HG03439 (cell line): ENCODE results near the gene ADAMTSL3.

Source experiments
- ATAC-seq: cut with Tn5 transposase; IDR thresholded peaks from one replicate; pipeline ENCODE4 v1.9.1; 2021; ENCODE audit warnings: mild to moderate bottlenecking, moderate library complexity; ENCODE audit not compliant: unreplicated experiment

Gene ADAMTSL3, protein sequence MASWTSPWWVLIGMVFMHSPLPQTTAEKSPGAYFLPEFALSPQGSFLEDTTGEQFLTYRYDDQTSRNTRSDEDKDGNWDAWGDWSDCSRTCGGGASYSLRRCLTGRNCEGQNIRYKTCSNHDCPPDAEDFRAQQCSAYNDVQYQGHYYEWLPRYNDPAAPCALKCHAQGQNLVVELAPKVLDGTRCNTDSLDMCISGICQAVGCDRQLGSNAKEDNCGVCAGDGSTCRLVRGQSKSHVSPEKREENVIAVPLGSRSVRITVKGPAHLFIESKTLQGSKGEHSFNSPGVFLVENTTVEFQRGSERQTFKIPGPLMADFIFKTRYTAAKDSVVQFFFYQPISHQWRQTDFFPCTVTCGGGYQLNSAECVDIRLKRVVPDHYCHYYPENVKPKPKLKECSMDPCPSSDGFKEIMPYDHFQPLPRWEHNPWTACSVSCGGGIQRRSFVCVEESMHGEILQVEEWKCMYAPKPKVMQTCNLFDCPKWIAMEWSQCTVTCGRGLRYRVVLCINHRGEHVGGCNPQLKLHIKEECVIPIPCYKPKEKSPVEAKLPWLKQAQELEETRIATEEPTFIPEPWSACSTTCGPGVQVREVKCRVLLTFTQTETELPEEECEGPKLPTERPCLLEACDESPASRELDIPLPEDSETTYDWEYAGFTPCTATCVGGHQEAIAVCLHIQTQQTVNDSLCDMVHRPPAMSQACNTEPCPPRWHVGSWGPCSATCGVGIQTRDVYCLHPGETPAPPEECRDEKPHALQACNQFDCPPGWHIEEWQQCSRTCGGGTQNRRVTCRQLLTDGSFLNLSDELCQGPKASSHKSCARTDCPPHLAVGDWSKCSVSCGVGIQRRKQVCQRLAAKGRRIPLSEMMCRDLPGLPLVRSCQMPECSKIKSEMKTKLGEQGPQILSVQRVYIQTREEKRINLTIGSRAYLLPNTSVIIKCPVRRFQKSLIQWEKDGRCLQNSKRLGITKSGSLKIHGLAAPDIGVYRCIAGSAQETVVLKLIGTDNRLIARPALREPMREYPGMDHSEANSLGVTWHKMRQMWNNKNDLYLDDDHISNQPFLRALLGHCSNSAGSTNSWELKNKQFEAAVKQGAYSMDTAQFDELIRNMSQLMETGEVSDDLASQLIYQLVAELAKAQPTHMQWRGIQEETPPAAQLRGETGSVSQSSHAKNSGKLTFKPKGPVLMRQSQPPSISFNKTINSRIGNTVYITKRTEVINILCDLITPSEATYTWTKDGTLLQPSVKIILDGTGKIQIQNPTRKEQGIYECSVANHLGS (N-terminal part only)

DNA sequence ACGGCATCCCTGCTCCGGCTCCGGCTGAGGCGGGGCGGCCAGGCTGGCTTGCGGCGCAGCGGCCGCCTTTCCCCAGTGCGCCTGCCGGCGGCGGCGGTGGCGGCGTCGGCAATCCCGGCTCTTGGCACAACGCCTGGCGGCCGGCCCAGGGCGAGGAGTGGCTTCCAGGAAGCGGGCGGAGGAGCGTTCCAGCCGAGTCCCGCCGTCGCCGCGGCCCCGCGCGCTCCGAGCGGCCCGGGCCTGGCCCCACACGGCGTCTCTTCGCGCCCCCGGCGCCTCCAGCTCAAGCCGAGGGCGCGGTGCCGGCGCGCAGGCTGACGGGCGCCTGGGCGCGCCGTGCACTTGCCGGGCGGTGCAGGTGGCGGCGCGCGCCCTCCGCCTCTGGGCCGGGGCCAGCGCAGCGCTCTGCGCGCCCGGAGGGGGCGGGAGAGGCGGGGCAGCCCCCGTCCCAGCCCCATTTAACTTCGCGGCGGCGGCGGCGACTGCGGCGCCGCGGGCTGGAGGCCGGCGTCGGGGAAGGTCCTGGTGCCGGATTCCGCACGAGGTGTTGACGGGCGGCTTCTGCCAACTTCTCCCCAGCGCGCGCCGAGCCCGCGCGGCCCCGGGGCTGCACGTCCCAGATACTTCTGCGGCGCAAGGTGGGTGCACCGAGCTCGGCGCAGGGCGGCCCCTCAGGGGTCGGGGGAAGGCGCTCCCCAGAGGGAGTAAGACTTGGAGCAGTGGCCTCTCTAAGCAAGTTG lies at the start of gene ADAMTSL3:
TSS of gene ADAMTSL3 (plus strand) at position 485 of the 740 bp plus-strand sequence. CDS start 1,639 bp downstream, outside the sequence.
- ATAC-seq: no peak

DNA sequence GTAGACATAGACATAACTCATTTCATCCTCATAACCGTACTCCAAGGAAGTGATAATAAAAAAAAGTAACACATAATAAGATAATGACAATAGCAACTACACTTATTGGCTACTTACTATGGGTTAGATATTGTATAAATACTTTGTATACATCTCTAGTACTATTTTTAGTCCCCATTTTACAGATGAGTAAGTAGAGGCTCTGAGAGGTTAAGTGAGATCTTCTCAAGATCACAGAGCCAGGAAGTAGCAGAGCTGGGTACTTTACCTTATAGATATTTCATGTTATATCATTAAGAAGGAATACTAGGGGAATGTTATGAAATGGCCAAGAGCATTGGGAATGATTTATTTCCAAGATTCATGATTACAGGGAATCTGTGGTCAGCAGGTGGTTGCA lies 49.4 kb upstream of the ADAMTSL3 start:
- ATAC-seq: no peak

DNA sequence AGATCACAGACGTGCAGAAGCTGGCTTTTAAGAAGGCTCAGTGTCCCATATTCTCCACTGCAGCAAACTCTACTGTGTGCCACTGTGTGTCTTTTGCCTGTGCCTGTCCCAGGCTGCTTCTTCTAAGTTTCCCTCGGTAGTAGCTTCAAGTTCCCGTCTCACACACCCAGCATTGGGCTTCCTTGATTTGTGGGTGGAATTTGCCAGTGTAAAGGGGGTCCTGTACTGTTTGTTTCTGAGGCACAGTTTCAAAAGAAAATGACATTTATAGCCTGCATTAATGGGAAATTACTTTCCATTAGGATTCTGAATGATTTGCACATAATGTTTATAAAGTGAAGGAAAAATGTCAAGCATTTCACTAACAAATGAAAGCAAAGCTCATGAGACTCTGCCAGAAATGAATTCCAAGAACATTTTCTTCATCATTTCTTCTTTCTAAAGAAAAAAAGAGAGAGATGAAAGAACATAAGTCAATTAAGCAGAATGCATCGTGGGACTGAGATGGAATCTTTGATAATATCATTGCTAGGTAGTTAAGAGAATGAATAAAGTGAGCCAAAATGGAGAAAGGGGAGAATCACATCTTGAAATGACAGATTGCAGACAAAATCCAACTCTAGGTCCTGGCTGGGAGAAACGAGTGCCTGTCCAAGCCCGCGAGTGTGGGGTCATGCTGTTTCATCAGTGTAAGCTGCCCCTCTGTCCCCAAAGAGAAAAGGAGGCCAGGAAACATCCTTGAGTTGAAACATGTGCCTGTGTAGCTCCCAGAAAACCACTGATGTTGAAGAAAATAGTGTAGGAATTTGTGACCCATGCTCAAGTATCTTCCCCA lies 48.6 kb upstream of the ADAMTSL3 start:
- no peak for ATAC-seq

DNA sequence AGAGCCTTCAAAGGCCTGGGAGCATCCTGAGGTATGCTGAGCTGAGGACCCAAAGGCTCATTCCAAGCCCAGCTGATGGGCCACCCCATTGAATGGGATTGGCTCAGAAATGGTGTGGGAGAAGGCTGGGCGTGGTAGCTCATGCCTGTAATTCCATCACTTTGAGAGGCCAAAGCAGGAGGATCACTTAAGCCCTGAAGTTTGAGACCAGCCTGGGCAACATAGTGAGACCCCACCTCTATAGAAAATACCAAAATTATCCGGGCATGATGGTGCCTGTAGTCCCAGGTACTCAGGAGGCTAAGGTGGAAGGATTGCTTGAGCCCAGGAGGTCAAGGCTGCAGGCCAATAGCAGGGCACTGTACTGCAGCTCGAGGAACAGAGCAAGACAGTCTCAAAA lies 43.8 kb upstream of the ADAMTSL3 start:
- ATAC-seq: no peak

DNA sequence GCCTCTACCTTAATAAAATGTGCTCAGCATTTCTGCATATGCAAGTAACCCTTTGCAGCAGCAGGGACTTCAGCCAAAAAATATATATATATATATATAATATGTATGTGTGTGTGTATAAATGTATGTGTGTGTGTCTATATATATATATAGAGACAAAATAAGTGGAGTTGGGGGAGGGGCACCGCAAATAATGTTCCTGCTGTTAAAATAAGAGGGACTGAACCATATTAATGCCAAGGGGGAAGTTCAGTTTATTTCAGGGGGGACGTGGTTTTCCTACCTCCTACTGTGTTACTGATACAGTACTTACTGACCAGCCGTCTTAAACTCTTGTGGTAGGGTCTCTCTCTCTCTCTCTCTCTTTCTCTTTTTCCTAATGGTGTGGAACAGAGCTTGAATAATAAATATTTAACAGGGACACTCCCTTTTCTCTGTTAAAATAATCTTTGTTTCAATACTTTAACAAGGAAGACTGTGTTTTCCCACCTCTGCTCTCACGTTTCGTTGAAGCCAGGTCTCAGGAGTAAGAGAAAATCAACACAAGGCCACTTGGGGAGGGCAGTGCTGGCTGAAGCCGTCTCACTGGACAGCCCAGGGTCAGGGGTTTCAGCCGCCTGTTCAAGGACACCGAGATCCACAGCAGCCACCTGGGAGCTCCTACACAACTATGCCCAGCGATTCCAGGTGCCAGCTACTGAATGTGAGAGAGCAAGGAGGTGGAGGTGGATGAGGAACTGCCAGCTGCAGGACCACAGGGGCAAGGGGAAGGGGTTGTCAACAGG lies 42.8 kb upstream of the ADAMTSL3 start:
- no peak for ATAC-seq

DNA sequence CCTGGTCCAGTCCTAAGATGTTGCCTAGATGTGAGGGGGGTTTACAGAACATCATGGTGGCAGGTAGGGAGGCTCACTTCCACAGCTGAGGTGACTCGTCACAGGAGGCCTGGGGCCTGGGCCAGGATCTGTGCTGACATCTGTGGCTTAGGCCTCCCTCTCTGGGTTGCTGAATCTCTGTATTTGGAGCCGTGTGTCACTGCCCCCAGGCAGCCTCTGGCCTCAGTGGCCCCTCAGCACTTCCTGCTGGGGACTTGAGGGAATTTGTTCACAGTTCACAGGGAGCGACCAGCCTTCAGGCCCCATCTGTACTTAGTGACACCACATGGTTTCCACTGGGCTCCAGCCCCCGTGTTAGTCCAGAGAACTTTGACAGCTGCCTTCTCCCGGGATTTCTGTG lies 41.7 kb upstream of the ADAMTSL3 start:
- no peak for ATAC-seq

DNA sequence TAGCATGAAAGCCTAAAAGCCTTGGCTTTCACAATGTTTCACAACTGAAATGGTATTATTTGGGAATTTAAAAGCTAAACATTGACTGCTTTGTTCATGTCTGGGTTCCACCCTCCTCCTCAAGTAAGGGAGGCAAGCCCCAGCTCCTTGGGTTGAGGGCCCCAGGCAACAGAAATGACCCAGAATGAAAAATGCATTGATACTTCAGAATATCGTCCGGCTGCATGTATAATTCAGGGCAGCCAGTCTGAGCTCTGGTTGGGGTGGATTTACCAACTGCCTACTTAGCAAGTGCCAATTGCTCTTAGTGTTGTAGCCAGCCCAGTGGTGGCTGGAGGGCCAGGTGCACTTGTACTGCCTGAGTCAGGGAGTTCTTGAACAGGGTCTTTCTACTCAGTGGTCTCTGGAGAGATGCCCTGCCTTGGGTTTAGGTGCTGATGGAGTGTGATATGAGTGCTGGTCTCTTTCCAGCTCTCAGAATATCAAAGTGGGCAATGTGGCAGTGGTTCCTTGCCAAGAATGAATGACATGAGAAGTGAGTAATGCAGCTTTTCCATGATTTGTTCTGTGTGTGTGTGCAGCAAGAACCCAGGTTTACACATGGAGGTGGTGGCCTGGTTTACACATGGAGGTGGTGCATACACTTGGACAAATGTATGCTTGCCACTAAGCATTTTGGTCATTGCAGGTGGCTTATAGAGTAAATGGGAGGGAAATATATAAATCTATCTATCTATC lies 40.9 kb upstream of the ADAMTSL3 start:
- no peak for ATAC-seq

DNA sequence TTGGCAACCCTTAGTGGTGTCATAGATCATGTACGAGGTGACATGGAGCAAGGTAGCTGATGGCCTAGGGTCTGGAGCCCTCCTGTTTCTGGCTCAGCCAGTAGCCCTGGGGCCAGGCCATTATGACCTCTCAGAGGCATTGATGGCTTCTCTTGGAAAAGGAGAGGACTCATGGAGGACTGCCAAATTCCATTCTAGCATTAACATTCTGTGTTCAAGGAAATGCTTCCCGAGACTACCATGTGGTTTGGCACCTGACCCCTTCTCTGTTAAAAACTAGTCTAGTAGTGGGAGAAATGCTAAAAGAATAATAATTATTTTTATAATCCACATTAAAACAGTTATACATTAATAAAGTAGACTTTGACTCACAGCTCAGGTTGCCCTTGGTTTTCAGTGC lies 40.2 kb upstream of the ADAMTSL3 start:
- no peak for ATAC-seq

DNA sequence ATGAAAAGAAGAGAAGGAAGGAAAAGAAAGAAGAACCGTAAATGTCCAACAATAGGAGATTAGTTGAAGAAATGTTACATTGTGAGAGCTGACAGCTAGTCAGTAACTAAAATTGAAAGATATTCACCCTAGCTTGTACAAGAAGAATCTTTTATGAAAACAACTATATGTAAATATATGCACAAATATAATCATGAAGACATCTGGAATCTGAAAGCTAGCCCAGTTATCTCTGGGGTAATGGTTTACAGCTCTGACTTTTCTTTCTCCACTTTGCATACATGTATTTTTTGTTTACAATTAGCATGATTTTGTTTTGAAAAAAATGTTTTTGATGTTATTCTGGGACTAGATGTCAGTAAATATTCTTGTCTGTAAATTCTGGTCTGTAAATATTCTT lies 37.1 kb upstream of the ADAMTSL3 start:
- ATAC-seq: no peak

DNA sequence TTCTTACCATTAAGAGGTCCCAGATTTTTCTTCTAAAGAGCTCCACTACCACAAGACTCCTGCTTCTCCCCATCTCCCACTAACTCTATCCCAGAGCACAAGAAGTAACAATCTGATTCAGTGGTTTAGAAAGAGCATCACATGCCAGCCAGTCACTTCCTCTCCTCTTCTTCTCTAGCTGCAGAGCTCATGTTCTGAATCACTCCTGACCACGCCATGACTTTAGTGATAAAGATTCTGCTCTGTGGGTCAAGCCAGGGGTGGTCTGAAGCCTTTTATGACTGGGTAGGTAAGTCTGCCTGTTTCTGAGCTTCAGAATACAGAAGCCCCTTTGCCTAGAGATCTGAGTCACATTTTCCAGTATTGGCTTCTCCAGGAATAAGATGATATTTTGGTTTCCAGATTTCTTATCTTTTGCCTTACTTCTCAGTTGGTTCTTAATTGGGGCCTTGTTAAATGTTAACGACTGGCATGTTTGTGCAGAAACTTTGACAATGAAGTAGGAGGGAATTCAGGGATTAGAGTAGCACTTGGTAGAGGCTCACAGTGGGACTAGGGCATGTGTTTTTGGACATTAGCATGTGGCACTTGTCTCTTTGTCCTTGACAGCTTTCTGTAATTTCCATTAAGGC lies 27.6 kb upstream of the ADAMTSL3 start:
- no peak for ATAC-seq

DNA sequence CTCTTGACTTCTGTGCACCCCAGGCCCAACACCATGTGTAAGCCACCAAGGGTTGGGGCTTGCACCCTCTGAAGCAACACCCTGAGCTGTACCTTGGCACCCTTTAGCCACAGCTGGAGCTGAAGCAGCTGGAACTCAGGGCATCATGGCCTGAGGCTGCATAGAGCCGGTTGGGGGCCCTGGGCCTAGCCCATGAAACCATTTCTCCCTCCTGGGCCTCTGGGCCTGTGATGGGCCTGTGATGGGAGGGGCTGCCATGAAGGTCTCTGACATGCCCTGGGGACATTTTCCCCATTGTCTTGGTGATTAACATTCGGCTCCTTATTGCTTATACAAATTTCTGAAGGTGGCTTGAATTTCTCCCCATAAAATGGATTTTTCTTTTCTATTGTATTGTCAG lies 22.4 kb upstream of the ADAMTSL3 start:
- no peak for ATAC-seq

DNA sequence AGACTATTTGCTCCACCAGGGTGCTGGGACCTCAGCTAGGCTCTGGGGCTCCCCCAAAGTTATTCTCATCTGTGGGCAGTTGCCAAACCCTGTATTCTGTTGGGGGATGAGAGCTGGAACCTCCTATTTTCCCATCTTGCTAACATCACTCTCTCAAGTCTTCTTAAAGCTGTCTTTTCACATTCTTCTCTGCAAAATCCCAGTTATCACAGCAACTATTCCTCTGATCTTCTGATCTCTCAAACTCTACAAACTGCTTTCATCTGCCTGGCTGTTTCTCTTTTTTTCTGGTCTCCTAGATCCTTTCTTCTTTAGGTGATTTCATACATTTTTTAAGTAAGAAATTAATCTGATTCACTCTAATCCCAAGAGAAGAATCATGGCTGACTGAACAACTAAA lies 10.7 kb upstream of the ADAMTSL3 start:
- no peak for ATAC-seq

DNA sequence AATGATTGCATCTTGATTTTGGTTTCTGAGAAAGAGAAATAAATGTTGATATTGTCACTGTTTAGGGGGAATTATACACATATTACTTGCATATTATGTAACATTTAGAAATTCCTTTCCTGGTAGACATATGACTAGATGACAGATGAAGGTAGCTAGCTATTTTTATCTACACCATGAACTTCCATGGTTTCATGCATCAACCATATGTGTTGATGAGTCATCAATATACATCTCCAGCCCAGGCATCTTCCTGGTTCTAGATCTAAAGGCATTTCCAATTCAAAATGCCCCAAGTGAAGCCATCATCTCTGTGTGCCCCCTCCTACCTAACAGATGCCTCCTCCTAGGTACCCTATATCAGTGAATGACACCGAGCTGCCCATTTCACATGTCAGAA lies 9.5 kb upstream of the ADAMTSL3 start:
- ATAC-seq: no peak

DNA sequence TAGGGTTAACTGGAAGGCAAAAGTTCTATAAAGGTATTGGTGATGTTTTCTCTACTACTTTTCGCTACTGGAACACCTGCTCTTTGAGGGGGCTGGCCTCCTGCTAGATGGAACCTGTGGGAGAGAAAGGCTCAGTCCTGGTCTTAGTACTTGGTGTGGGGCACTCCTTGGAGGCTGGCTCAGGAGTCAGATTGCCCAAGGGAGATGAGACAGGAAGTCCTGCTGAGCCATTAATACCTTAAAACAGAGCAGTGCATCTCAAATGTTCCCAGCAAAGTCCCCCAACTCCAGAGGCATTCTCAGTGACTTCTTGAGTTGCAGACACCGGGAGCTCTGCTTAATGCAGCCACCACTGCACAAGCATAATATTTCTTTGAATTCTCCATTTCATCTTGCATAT lies 3.1 kb upstream of the ADAMTSL3 start:
- ATAC-seq: no peak

DNA sequence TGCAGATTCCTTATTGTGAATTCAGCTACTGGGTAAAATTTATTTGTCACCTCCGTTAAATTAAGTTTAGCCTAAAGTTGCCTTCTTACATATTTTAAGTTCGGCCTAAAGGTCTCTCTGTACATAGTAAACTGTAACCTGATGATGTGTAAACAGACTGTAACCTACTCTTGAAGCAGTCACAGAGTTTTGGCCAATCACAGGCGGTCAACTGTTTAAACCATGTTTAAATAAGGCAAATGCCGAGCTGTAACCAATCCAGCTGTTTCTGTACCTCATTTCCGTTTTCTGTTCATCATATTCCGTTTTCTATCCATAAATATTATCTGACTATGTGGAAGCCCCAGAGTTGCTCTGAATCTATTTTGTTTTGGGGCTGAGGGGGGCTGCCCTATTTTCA lies 2.4 kb upstream of the ADAMTSL3 start:
- no peak for ATAC-seq

DNA sequence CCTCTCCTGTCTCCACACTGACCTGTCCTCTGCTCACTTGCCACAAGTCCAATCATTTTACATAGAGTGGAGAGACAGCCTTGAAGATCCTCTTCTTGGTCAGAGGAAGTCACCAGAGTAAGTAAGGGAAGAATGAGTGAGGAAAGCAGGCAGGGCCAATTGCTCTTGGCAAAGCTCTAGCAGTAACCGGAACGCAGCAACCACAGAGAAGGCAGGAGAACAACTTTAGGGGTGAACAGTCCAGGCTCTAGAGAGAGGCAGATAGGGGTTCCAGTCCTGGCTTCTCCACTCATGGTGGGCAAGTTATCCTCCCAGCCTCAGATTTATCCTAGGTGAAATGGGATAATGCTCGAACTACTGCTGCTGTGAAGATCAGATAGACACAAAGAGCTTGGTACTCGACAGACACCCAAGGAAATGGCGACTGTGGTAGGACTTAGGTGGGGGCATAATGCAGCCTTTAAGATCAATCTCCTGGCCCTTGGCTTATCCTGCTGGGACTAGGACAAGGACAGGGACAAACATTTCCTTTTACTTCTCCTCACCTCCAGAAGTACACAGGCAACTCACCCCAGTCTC lies 1.2 kb upstream of the ADAMTSL3 start:
- ATAC-seq: no peak

DNA sequence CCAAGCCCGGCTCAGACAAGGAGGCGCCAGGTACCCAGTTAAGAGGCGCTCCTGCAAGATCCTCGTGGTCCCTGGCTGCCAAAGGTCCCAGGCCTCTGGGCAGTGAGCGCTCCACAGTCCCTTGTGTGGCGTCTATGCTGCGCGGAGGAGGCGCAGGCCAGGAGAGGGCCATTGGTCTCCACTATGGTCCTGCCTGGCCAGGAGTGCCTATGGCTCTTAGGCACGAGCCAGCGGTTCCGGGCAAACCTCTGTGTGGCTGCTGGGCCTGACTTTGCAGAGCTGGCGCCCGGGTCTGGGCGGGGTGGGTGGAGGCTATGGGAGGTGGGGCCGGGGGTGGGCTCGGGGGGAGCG lies 660 bp upstream of the ADAMTSL3 start:
- no peak for ATAC-seq
